LNCAP (cell line): ENCODE results near the gene UBP1.

Experiments used
- TF ChIP-seq, protein P1 (sequence below): fragments of 450-650 bp; IDR thresholded peaks from 2 replicates; pipeline ENCODE4 v1.5.1; 2017; ENCODE audit warnings: mild to moderate bottlenecking

UBP1 gene

GRCh38 chr3:33428734-33429133 is 11.5 kb downstream of the UBP1 start:
- TF ChIP-seq, protein P1, sequence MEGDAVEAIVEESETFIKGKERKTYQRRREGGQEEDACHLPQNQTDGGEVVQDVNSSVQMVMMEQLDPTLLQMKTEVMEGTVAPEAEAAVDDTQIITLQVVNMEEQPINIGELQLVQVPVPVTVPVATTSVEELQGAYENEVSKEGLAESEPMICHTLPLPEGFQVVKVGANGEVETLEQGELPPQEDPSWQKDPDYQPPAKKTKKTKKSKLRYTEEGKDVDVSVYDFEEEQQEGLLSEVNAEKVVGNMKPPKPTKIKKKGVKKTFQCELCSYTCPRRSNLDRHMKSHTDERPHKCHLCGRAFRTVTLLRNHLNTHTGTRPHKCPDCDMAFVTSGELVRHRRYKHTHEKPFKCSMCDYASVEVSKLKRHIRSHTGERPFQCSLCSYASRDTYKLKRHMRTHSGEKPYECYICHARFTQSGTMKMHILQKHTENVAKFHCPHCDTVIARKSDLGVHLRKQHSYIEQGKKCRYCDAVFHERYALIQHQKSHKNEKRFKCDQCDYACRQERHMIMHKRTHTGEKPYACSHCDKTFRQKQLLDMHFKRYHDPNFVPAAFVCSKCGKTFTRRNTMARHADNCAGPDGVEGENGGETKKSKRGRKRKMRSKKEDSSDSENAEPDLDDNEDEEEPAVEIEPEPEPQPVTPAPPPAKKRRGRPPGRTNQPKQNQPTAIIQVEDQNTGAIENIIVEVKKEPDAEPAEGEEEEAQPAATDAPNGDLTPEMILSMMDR: no peak

DNA sequence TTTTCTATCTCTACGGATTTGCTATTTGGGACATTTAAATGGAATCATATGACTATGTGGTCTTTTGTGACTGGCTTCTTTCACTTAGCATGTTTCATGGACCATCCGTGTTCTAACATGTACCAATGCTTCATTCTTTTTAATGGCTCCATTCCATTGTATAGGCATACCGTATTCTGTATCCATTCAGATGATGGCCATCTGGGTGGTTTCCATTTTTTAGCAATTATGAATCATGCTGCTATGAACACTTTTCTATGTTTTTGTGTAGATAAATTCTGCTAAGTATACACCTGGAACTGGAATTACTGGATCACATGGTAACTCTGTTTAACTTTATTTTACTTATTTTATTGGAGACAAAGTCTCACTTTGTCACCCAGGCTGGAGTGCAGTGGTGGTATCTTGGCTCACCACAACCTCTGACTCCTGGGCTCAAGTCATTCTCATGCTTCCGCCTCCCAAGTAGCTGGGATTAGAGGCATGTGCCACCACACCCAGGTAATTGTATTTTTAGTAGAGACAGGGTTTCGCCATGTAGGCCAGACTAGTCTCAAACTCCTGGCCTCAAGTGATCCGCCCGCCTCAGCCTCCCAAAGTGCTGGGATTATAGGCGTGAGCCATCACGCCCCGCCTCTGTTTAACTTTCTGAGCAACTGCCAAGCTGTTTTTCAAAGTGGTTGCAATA is 13.4 kb downstream of the UBP1 start:
- TF ChIP-seq, protein P1: no peak

DNA sequence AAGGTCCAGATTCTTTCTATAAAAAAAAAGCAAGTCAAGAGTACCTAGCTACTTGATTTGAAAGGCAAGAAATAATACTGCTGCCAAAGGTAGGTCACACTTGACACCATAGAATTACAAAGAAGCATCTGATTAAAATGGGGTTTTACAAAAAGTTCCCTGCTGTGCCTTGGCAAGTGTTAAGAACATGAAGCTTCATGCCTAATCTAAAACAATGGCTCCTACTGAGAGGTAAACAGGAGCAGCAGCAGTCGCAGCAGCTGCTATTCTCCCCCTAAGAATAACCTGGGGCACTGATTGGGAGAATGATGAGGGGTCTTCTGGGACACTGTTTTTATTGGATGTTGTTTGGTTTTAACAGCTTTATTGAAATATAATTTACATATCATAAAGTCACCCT is 14.1 kb downstream of the UBP1 start:
- TF ChIP-seq, protein P1: no peak

- TF ChIP-seq, protein P1: no peak
These were observed 14.8 kb downstream of the UBP1 start for GRCh38 chr3:33425453-33425852.

GRCh38 chr3:33424606-33425452 is 15.4 kb downstream of the UBP1 start:
- TF ChIP-seq, protein P1: no peak

GRCh38 chr3:33420966-33421365 is 19.2 kb downstream of the UBP1 start:
- TF ChIP-seq, protein P1: no peak

- TF ChIP-seq, protein P1: no peak
These were observed 20.3 kb downstream of the UBP1 start for GRCh38 chr3:33419948-33420347.
